Stimulated activated naive CD8-positive, alpha-beta T cell treated with anti-CD3 and anti-CD28 coated beads, Interleukin-15, Interleukin-2, amounts not matched to agents 100 ng/mL and 50 ng/mL, for 24 hours (primary cell): Measurements from ENCODE around the gene BARHL1.

Source experiments
- H3K27ac Mint-ChIP-seq: one replicate; pipeline ENCODE4 v1.8.0; 2021; ENCODE audit warnings: mild to moderate bottlenecking, mixed read lengths
- H3K27me3 Mint-ChIP-seq: one replicate; pipeline ENCODE4 v1.8.0; 2021; ENCODE audit warnings: mixed read lengths
- H3K36me3 Mint-ChIP-seq: one replicate; pipeline ENCODE4 v1.8.0; 2021; ENCODE audit warnings: low read depth, mixed read lengths
- H3K4me1 Mint-ChIP-seq: one replicate; pipeline ENCODE4 v1.8.0; 2021; ENCODE audit warnings: low read depth, mixed read lengths
- H3K4me3 Mint-ChIP-seq: one replicate; pipeline ENCODE4 v1.8.0; 2021; ENCODE audit warnings: mild to moderate bottlenecking, mixed read lengths
- H3K9me3 Mint-ChIP-seq: one replicate; pipeline ENCODE4 v1.8.0; 2021; ENCODE audit warnings: mixed read lengths

BARHL1 gene

GRCh38 chr9:132572921-132573320, 9.5 kb upstream of the BARHL1 start:
- H3K4me1 Mint-ChIP-seq, result no peaks in the 10 kb centered on the region
- no peak overlapping the region for H3K27ac Mint-ChIP-seq
- H3K27me3 Mint-ChIP-seq, result peaks cover 45% of the 10 kb centered on the region

GRCh38 chr9:132575005-132575609, 7.3 kb upstream of the BARHL1 start:
- Mint-ChIP-seq H3K27ac (no peak overlapping the region), H3K27me3 (peaks cover 66% of the 10 kb centered on the region)

More at GRCh38 chr9:132572921-132573320, 9.5 kb upstream of the BARHL1 start:
- Mint-ChIP-seq H3K36me3 (no peaks in the 10 kb centered on the region), H3K4me3 (no peak overlapping the region), H3K9me3 (no peaks in the 10 kb centered on the region)

GRCh38 chr9:132575811-132576210, 6.6 kb upstream of the BARHL1 start:
- Mint-ChIP-seq H3K4me1 (no peaks in the 10 kb centered on the region), H3K27ac (no peak overlapping the region), H3K9me3 (no peaks in the 10 kb centered on the region), H3K4me3 (no peak overlapping the region), H3K27me3 (peaks cover 69% of the 10 kb centered on the region), H3K36me3 (no peaks in the 10 kb centered on the region)

More at GRCh38 chr9:132575005-132575609, 7.3 kb upstream of the BARHL1 start:
- H3K36me3 Mint-ChIP-seq, result no peaks in the 10 kb centered on the region
- H3K4me3 Mint-ChIP-seq, result no peak overlapping the region
- no peaks in the 10 kb centered on the region for H3K9me3 Mint-ChIP-seq
- H3K4me1 Mint-ChIP-seq, result no peaks in the 10 kb centered on the region

- peaks cover 8% of the 10 kb centered on the region for H3K4me1 Mint-ChIP-seq
- H3K27me3 Mint-ChIP-seq, result peaks cover 77% of the 10 kb centered on the region
- no peaks in the 10 kb centered on the region for H3K9me3 Mint-ChIP-seq
Observed at GRCh38 chr9:132577119-132577518, 5.3 kb upstream of the BARHL1 start.

GRCh38 chr9:132578367-132578932, 4.0 kb upstream of the BARHL1 start:
- H3K27ac Mint-ChIP-seq, result no peak overlapping the region
- no peaks in the 10 kb centered on the region for H3K36me3 Mint-ChIP-seq
- no peak overlapping the region for H3K4me3 Mint-ChIP-seq
- no peaks in the 10 kb centered on the region for H3K9me3 Mint-ChIP-seq
- H3K27me3 Mint-ChIP-seq, result peaks cover 76% of the 10 kb centered on the region
- peaks cover 8% of the 10 kb centered on the region for H3K4me1 Mint-ChIP-seq

More at GRCh38 chr9:132577119-132577518, 5.3 kb upstream of the BARHL1 start:
- Mint-ChIP-seq H3K4me3 (no peak overlapping the region), H3K36me3 (no peaks in the 10 kb centered on the region), H3K27ac (no peak overlapping the region)

- Mint-ChIP-seq H3K27me3 (peaks cover 82% of the 10 kb centered on the region), H3K4me1 (peaks cover 8% of the 10 kb centered on the region), H3K4me3 (no peak overlapping the region), H3K36me3 (no peaks in the 10 kb centered on the region), H3K9me3 (no peaks in the 10 kb centered on the region), H3K27ac (no peak overlapping the region)
Observed at GRCh38 chr9:132579427-132579798, 3.0 kb upstream of the BARHL1 start.

- Mint-ChIP-seq H3K27ac (no peak overlapping the region), H3K9me3 (no peaks in the 10 kb centered on the region), H3K4me3 (no peak overlapping the region), H3K27me3 (peaks cover 78% of the 10 kb centered on the region), H3K36me3 (no peaks in the 10 kb centered on the region), H3K4me1 (peaks cover 15% of the 10 kb centered on the region)
Observed at GRCh38 chr9:132582786-132583583, 579 bp downstream of the BARHL1 start.

- H3K4me3 Mint-ChIP-seq, result no peak overlapping the region
- peaks cover 15% of the 10 kb centered on the region for H3K4me1 Mint-ChIP-seq
- no peaks in the 10 kb centered on the region for H3K36me3 Mint-ChIP-seq
- no peaks in the 10 kb centered on the region for H3K9me3 Mint-ChIP-seq
- H3K27me3 Mint-ChIP-seq, result peaks cover 75% of the 10 kb centered on the region
- no peak overlapping the region for H3K27ac Mint-ChIP-seq
Observed at GRCh38 chr9:132583584-132584304, 1.3 kb downstream of the BARHL1 start.

GRCh38 chr9:132584601-132585560, 2.5 kb downstream of the BARHL1 start:
- Mint-ChIP-seq H3K27ac (no peak overlapping the region), H3K9me3 (no peaks in the 10 kb centered on the region), H3K27me3 (peaks cover 68% of the 10 kb centered on the region), H3K4me3 (no peak overlapping the region), H3K36me3 (no peaks in the 10 kb centered on the region), H3K4me1 (peaks cover 15% of the 10 kb centered on the region)

- no peak overlapping the region for H3K4me3 Mint-ChIP-seq
- H3K4me1 Mint-ChIP-seq, result peaks cover 13% of the 10 kb centered on the region
- no peaks in the 10 kb centered on the region for H3K36me3 Mint-ChIP-seq
- H3K9me3 Mint-ChIP-seq, result no peaks in the 10 kb centered on the region
- peaks cover 64% of the 10 kb centered on the region for H3K27me3 Mint-ChIP-seq
- peak overlapping the region; percentile 7 for H3K27ac Mint-ChIP-seq
Observed at GRCh38 chr9:132585954-132586829, 3.8 kb downstream of the BARHL1 start.

GRCh38 chr9:132586830-132587591, 4.6 kb downstream of the BARHL1 start:
- peaks cover 8% of the 10 kb centered on the region for H3K4me1 Mint-ChIP-seq
- H3K27me3 Mint-ChIP-seq, result peaks cover 64% of the 10 kb centered on the region
- H3K27ac Mint-ChIP-seq, result no peak overlapping the region
- no peak overlapping the region for H3K4me3 Mint-ChIP-seq
- H3K36me3 Mint-ChIP-seq, result no peaks in the 10 kb centered on the region
- H3K9me3 Mint-ChIP-seq, result no peaks in the 10 kb centered on the region

- Mint-ChIP-seq H3K36me3 (no peaks in the 10 kb centered on the region), H3K27me3 (peaks cover 67% of the 10 kb centered on the region), H3K27ac (no peak overlapping the region), H3K9me3 (no peaks in the 10 kb centered on the region), H3K4me3 (no peak overlapping the region), H3K4me1 (peaks cover 7% of the 10 kb centered on the region)
Observed at GRCh38 chr9:132587592-132587955, 5.2 kb downstream of the BARHL1 start.

- Mint-ChIP-seq H3K27me3 (peaks cover 64% of the 10 kb centered on the region), H3K4me1 (peaks cover 7% of the 10 kb centered on the region), H3K9me3 (no peaks in the 10 kb centered on the region)
Observed at GRCh38 chr9:132588098-132588497, 5.7 kb downstream of the BARHL1 start.

More at GRCh38 chr9:132588098-132588497, 5.7 kb downstream of the BARHL1 start:
- peak overlapping the region; percentile 1 for H3K4me3 Mint-ChIP-seq
- no peaks in the 10 kb centered on the region for H3K36me3 Mint-ChIP-seq
- H3K27ac Mint-ChIP-seq, result no peak overlapping the region
